ENCODE results near the gene HOMER3. TPM values are rescaled to one million over a fixed set of nuclear protein-coding genes. Genes with fewer than 3 reads are reported as not detected.
A peak's percentile ranks its signal among the peaks of the same experiment; 100 is the strongest.

HOMER3 gene
- total and polyA plus RNA-seq, 2 of the 13 experiments (the other 11 are each of a cell fraction or from before 2014, with no cell fraction given): 21.3 to 27.3 TPM

DNA sequence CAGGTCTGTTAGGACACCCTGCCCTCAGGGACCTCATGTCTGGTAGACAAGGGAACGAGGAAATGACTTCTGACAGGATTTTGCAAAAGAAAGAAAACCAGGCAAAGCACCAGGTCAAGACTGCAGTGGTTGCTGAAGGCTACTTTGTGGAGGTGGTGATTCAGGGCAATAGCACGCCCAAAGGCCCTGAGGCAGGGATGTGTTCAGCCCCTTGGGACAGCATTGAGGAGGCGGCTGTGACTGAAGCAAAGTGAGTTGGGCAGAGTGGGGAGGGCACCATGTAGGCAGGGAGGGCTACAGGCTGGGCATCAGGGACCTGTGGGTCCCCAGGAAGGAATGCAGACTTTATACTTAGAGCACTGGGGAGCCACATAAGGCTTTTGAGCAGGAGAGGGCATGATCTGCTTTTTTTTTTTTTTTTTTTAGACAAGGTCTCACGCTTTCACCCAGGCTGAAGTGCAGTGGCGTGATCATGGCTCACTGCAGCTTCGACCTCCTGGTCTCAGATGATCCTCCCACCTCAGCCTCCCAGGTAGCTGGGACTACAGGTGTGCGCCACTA lies 10.8 kb upstream of the HOMER3 start (continued):
- TF ChIP-seq, protein P1, sequence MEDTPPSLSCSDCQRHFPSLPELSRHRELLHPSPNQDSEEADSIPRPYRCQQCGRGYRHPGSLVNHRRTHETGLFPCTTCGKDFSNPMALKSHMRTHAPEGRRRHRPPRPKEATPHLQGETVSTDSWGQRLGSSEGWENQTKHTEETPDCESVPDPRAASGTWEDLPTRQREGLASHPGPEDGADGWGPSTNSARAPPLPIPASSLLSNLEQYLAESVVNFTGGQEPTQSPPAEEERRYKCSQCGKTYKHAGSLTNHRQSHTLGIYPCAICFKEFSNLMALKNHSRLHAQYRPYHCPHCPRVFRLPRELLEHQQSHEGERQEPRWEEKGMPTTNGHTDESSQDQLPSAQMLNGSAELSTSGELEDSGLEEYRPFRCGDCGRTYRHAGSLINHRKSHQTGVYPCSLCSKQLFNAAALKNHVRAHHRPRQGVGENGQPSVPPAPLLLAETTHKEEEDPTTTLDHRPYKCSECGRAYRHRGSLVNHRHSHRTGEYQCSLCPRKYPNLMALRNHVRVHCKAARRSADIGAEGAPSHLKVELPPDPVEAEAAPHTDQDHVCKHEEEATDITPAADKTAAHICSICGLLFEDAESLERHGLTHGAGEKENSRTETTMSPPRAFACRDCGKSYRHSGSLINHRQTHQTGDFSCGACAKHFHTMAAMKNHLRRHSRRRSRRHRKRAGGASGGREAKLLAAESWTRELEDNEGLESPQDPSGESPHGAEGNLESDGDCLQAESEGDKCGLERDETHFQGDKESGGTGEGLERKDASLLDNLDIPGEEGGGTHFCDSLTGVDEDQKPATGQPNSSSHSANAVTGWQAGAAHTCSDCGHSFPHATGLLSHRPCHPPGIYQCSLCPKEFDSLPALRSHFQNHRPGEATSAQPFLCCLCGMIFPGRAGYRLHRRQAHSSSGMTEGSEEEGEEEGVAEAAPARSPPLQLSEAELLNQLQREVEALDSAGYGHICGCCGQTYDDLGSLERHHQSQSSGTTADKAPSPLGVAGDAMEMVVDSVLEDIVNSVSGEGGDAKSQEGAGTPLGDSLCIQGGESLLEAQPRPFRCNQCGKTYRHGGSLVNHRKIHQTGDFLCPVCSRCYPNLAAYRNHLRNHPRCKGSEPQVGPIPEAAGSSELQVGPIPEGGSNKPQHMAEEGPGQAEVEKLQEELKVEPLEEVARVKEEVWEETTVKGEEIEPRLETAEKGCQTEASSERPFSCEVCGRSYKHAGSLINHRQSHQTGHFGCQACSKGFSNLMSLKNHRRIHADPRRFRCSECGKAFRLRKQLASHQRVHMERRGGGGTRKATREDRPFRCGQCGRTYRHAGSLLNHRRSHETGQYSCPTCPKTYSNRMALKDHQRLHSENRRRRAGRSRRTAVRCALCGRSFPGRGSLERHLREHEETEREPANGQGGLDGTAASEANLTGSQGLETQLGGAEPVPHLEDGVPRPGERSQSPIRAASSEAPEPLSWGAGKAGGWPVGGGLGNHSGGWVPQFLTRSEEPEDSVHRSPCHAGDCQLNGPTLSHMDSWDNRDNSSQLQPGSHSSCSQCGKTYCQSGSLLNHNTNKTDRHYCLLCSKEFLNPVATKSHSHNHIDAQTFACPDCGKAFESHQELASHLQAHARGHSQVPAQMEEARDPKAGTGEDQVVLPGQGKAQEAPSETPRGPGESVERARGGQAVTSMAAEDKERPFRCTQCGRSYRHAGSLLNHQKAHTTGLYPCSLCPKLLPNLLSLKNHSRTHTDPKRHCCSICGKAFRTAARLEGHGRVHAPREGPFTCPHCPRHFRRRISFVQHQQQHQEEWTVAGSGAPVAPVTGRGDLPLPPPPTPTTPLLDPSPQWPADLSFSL (CRISPR knock-in tag; IDR thresholded peaks at IDR 0.05): no peak
- TF ChIP-seq PPARG (CRISPR knock-in tag; conservative IDR thresholded peaks at IDR 0.05): no peak
- no peak for TF ChIP-seq ZFP36L2 (CRISPR knock-in tag; IDR thresholded peaks at IDR 0.05)
- peak; percentile 81 for TF ChIP-seq ZMYM3 (CRISPR knock-in tag; IDR thresholded peaks at IDR 0.05)
- TF ChIP-seq, protein P2, sequence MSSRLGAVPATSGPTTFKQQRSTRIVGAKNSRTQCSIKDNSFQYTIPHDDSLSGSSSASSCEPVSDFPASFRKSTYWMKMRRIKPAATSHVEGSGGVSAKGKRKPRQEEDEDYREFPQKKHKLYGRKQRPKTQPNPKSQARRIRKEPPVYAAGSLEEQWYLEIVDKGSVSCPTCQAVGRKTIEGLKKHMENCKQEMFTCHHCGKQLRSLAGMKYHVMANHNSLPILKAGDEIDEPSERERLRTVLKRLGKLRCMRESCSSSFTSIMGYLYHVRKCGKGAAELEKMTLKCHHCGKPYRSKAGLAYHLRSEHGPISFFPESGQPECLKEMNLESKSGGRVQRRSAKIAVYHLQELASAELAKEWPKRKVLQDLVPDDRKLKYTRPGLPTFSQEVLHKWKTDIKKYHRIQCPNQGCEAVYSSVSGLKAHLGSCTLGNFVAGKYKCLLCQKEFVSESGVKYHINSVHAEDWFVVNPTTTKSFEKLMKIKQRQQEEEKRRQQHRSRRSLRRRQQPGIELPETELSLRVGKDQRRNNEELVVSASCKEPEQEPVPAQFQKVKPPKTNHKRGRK (CRISPR knock-in tag; IDR thresholded peaks at IDR 0.05): no peak
- no peak for TF ChIP-seq BRCA1 (CRISPR knock-in tag; IDR thresholded peaks at IDR 0.05)
- TF ChIP-seq, protein P3, sequence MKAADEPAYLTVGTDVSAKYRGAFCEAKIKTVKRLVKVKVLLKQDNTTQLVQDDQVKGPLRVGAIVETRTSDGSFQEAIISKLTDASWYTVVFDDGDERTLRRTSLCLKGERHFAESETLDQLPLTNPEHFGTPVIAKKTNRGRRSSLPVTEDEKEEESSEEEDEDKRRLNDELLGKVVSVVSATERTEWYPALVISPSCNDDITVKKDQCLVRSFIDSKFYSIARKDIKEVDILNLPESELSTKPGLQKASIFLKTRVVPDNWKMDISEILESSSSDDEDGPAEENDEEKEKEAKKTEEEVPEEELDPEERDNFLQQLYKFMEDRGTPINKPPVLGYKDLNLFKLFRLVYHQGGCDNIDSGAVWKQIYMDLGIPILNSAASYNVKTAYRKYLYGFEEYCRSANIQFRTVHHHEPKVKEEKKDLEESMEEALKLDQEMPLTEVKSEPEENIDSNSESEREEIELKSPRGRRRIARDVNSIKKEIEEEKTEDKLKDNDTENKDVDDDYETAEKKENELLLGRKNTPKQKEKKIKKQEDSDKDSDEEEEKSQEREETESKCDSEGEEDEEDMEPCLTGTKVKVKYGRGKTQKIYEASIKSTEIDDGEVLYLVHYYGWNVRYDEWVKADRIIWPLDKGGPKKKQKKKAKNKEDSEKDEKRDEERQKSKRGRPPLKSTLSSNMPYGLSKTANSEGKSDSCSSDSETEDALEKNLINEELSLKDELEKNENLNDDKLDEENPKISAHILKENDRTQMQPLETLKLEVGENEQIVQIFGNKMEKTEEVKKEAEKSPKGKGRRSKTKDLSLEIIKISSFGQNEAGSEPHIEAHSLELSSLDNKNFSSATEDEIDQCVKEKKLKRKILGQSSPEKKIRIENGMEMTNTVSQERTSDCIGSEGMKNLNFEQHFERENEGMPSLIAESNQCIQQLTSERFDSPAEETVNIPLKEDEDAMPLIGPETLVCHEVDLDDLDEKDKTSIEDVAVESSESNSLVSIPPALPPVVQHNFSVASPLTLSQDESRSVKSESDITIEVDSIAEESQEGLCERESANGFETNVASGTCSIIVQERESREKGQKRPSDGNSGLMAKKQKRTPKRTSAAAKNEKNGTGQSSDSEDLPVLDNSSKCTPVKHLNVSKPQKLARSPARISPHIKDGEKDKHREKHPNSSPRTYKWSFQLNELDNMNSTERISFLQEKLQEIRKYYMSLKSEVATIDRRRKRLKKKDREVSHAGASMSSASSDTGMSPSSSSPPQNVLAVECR (CRISPR knock-in tag; IDR thresholded peaks at IDR 0.05; ENCODE audit: borderline replicate concordance): no peak
- TF ChIP-seq, protein P4, sequence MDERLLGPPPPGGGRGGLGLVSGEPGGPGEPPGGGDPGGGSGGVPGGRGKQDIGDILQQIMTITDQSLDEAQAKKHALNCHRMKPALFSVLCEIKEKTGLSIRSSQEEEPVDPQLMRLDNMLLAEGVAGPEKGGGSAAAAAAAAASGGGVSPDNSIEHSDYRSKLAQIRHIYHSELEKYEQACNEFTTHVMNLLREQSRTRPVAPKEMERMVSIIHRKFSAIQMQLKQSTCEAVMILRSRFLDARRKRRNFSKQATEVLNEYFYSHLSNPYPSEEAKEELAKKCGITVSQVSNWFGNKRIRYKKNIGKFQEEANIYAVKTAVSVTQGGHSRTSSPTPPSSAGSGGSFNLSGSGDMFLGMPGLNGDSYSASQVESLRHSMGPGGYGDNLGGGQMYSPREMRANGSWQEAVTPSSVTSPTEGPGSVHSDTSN (CRISPR knock-in tag; IDR thresholded peaks at IDR 0.05): no peak
- no peak for TF ChIP-seq ISL2 (CRISPR knock-in tag; IDR thresholded peaks at IDR 0.05)
- no peak for TF ChIP-seq ZNF766 (CRISPR knock-in tag; IDR thresholded peaks at IDR 0.05; ENCODE audit: borderline replicate concordance)
- no peak for TF ChIP-seq GTF2F1 (IDR thresholded peaks at IDR 0.05; ENCODE audit: low read length)
- no peak for TF ChIP-seq ZNF83 (CRISPR knock-in tag; IDR thresholded peaks at IDR 0.05; ENCODE audit: borderline replicate concordance)
